HEK293T (cell line): ENCODE results near the gene CCDC127.

ENCODE experiments used
- CTCF ChIA-PET: fragments of 350-600 bp; formaldehyde crosslinking; extraction: SDS; loops from one replicate; lab custom pipeline; 2021; ENCODE audit warnings: antibody characterized with exemption, inconsistent platforms; lab: Yijun Ruan, JAX
- POLR2A ChIA-PET: fragments of 350-600 bp; formaldehyde crosslinking; extraction: SDS; loops from one replicate; lab custom pipeline; 2020; ENCODE audit warnings: antibody characterized with exemption, inconsistent platforms; lab: Yijun Ruan, JAX
- DNase-seq: peaks from one replicate; pipeline ENCODE4 v3.0.0; 2012; ENCODE audit warnings: mixed read lengths; ENCODE audit errors: extremely low spot score
- ARNT ChIP-seq: fragments of 450-650 bp; IDR thresholded peaks from 2 replicates; pipeline ENCODE4 v1.6.1; 2017; ENCODE audit warnings: mild to moderate bottlenecking
- BHLHE40 ChIP-seq: fragments of 450-650 bp; IDR thresholded peaks from 2 replicates; pipeline ENCODE4 v1.6.1; 2016; ENCODE audit warnings: mild to moderate bottlenecking, moderate library complexity, borderline replicate concordance
- CTBP1 ChIP-seq: fragments of 450-650 bp; IDR thresholded peaks from 2 replicates; pipeline ENCODE4 v1.6.1; 2016; ENCODE audit warnings: borderline replicate concordance
- ELF4 ChIP-seq: fragments of 450-650 bp; IDR thresholded peaks from 2 replicates; pipeline ENCODE4 v1.6.1; 2017; ENCODE audit warnings: antibody characterized with exemption
- FOXA1 ChIP-seq: fragments of 450-650 bp; IDR thresholded peaks from 2 replicates; pipeline ENCODE4 v1.6.1; 2016; ENCODE audit warnings: mild to moderate bottlenecking
- FOXK2 ChIP-seq: fragments of 450-650 bp; IDR thresholded peaks from 2 replicates; pipeline ENCODE4 v1.6.1; 2016; ENCODE audit warnings: mild to moderate bottlenecking
- FOXM1 ChIP-seq: fragments of 450-650 bp; IDR thresholded peaks from 2 replicates; pipeline ENCODE4 v1.6.1; 2017; ENCODE audit warnings: mild to moderate bottlenecking, borderline replicate concordance
- HDGF ChIP-seq: fragments of 450-650 bp; IDR thresholded peaks from 2 replicates; pipeline ENCODE4 v1.6.1; 2017; ENCODE audit warnings: antibody characterized with exemption, borderline replicate concordance
- L3MBTL2 ChIP-seq: fragments of 450-650 bp; conservative IDR thresholded peaks from 2 replicates; pipeline ENCODE4 v1.6.1; 2016; ENCODE audit warnings: mild to moderate bottlenecking
- LEF1 ChIP-seq: fragments of 450-650 bp; IDR thresholded peaks from 2 replicates; pipeline ENCODE4 v1.6.1; 2017; ENCODE audit warnings: mild to moderate bottlenecking, borderline replicate concordance
- NFRKB ChIP-seq: fragments of 450-650 bp; IDR thresholded peaks from 2 replicates; pipeline ENCODE4 v1.6.1; 2016; ENCODE audit warnings: mild to moderate bottlenecking, moderate library complexity
- SP1 ChIP-seq: fragments of 450-650 bp; IDR thresholded peaks from 2 replicates; pipeline ENCODE4 v1.6.1; 2017
- SUZ12 ChIP-seq: fragments of 450-650 bp; IDR thresholded peaks from 2 replicates; pipeline ENCODE4 v1.6.1; 2016; ENCODE audit warnings: mild to moderate bottlenecking
- TARDBP ChIP-seq: fragments of 450-650 bp; IDR thresholded peaks from 2 replicates; pipeline ENCODE4 v1.6.1; 2016
- ZNF384 ChIP-seq: fragments of 450-650 bp; IDR thresholded peaks from 2 replicates; pipeline ENCODE4 v1.6.1; 2016
- TF ChIP-seq, protein P1 (sequence below): fragments of 450-650 bp; IDR thresholded peaks from 2 replicates; pipeline ENCODE4 v1.6.1; 2016

Gene CCDC127

GRCh38 chr5:184471-184870, 33.5 kb downstream of the CCDC127 start:
- TF ChIP-seq CTBP1 (no peak), ARNT (no peak), BHLHE40 (no peak), FOXK2 (no peak)
- ChIA-PET CTCF (no interaction called here), POLR2A (no interaction called here)
- no peak for DNase-seq

GRCh38 chr5:182126-182525, 35.8 kb downstream of the CCDC127 start:
- DNase-seq = no peak
- TF ChIP-seq TARDBP = no peak
- TF ChIP-seq, protein P1, sequence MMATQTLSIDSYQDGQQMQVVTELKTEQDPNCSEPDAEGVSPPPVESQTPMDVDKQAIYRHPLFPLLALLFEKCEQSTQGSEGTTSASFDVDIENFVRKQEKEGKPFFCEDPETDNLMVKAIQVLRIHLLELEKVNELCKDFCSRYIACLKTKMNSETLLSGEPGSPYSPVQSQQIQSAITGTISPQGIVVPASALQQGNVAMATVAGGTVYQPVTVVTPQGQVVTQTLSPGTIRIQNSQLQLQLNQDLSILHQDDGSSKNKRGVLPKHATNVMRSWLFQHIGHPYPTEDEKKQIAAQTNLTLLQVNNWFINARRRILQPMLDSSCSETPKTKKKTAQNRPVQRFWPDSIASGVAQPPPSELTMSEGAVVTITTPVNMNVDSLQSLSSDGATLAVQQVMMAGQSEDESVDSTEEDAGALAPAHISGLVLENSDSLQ = no peak
- ChIA-PET POLR2A (no interaction called here), CTCF (no interaction called here)

- POLR2A ChIA-PET = no interaction called here
- no peak for DNase-seq
- TF ChIP-seq L3MBTL2 (no peak), TARDBP (no peak), FOXM1 (no peak), SP1 (no peak), ELF4 (no peak), ARNT (no peak), LEF1 (no peak), HDGF (no peak), FOXK2 (no peak), NFRKB (no peak), ZNF384 (no peak), CTBP1 (no peak), FOXA1 (no peak), SUZ12 (no peak), BHLHE40 (no peak)
- TF ChIP-seq, protein P1 = no peak
- CTCF ChIA-PET = no interaction called here
Observed at GRCh38 chr5:181566-181965, 36.4 kb downstream of the CCDC127 start.

- CTCF ChIA-PET = interaction anchor here (1.4 kb wide), 1 partner anchor 7 kb away, joined by 9 read pairs; no protein-coding TSS in a partner anchor
- POLR2A ChIA-PET = interaction anchor here (0.8 to 1.0 kb wide), 3 partner anchors 7 to 37 kb away, joined by 3 to 4 read pairs (median 3); partner anchors contain the start of gene SDHA
- TF ChIP-seq ZNF384 = no peak
- TF ChIP-seq ARNT = no peak
- TF ChIP-seq L3MBTL2 = no peak
- no peak for TF ChIP-seq FOXK2
- TF ChIP-seq CTBP1 = no peak
- TF ChIP-seq HDGF = no peak
- no peak for TF ChIP-seq NFRKB
- TF ChIP-seq ELF4 = no peak
- TF ChIP-seq FOXA1 = no peak
- TF ChIP-seq TARDBP = no peak
- no peak for TF ChIP-seq BHLHE40
- no peak for DNase-seq
Observed at GRCh38 chr5:181160-181559, 36.8 kb downstream of the CCDC127 start.

- no peak for TF ChIP-seq FOXK2
- no peak for TF ChIP-seq FOXA1
- TF ChIP-seq L3MBTL2 = no peak
- no peak for TF ChIP-seq SP1
- no peak for TF ChIP-seq LEF1
- TF ChIP-seq ELF4 = no peak
- peak; percentile 25 for DNase-seq
- CTCF ChIA-PET = interaction anchor here (1.4 kb wide), 1 partner anchor 8 kb away, joined by 9 read pairs; no protein-coding TSS in a partner anchor
- POLR2A ChIA-PET = interaction anchor here (0.8 to 1.2 kb wide), 4 partner anchors 8 to 91 kb away, joined by 3 to 4 read pairs (median 3); partner anchors contain the start of genes PDCD6 and SDHA
Observed at GRCh38 chr5:180286-180918, 37.6 kb downstream of the CCDC127 start.

DNA sequence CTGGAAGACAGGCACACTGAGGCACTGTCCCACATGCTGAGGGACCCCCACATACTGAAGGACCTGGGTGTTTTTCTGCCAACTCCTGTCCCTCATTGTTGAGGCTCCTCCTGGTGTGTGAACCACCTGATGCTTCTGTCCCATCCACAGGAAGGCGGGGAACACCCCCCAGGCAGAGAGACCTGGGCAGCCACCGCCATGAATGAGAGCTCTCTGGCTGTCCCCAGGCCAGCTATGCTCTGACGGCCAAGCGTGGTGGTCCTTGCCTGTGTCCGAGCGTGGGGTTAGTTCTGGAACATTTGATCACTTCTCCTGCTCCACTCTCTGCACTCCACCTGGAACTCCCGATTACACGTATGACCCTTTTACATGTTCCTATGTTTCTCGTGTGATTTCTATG, 38.6 kb downstream of the CCDC127 start:
- CTCF ChIA-PET = interaction anchor here (1.4 kb wide), 1 partner anchor 9 kb away, joined by 9 read pairs; no protein-coding TSS in a partner anchor
- POLR2A ChIA-PET = no interaction called here
- DNase-seq = no peak
- TF ChIP-seq HDGF (no peak), ZNF384 (no peak), LEF1 (no peak), BHLHE40 (no peak), ELF4 (no peak), SP1 (no peak), CTBP1 (no peak), ARNT (no peak), FOXK2 (no peak), TARDBP (no peak), FOXA1 (no peak), NFRKB (no peak)
- TF ChIP-seq, protein P1 = no peak
